GM23338 (cell line): Measurements from ENCODE around the gene CUEDC2. TPM values are rescaled to one million over a fixed set of nuclear protein-coding genes. Genes with fewer than 3 reads are reported as not detected.

ENCODE experiments used
- ATAC-seq: fragments of 200-7000 bp; cut with Tn5 transposase; 3 replicates; pipeline ENCODE4 v1.9.1; 2020
- DNase-seq: peaks from one replicate; pipeline ENCODE4 v3.0.0-alpha.2; 2015; ENCODE audit warnings: low spot score
- H2AFZ ChIP-seq: fragments of 200-600 bp; sonication (generic); 2 replicates; pipeline ENCODE4 v1.8.0; 2016; ENCODE audit warnings: antibody characterized with exemption, mild to moderate bottlenecking, moderate library complexity
- H3F3A ChIP-seq: fragments of 200-600 bp; sonication (generic); replicated peaks from 2 replicates; pipeline ENCODE4 v1.8.0; 2017; ENCODE audit warnings: antibody characterized with exemption, mixed run types, low read depth
- H3K27ac ChIP-seq: fragments of 200-600 bp; sonication (generic); 2 replicates; pipeline ENCODE4 v1.6.1; 2016; ENCODE audit warnings: low read depth
- H3K27me3 ChIP-seq: fragments of 200-600 bp; sonication (generic); 2 replicates; pipeline ENCODE4 v1.8.0; 2016; ENCODE audit warnings: mild to moderate bottlenecking, mixed run types, moderate library complexity; ENCODE audit not compliant: insufficient read depth
- H3K36me3 ChIP-seq: fragments of 200-600 bp; sonication (generic); 2 replicates; pipeline ENCODE4 v1.8.0; 2016; ENCODE audit warnings: mild to moderate bottlenecking; ENCODE audit not compliant: insufficient read depth
- H3K4me1 ChIP-seq: fragments of 200-600 bp; sonication (generic); 2 replicates; pipeline ENCODE4 v1.8.0; 2016; ENCODE audit warnings: mild to moderate bottlenecking, moderate library complexity; ENCODE audit not compliant: insufficient read depth
- H3K4me2 ChIP-seq: fragments of 200-600 bp; sonication (generic); 2 replicates; pipeline ENCODE4 v1.7.1; 2017; ENCODE audit warnings: mixed run types
- H3K4me3 ChIP-seq: fragments of 200-600 bp; sonication (generic); 2 replicates; pipeline ENCODE4 v1.6.1; 2016; ENCODE audit warnings: mixed run types
- H3K79me2 ChIP-seq: fragments of 200-600 bp; sonication (generic); replicated peaks from 2 replicates; pipeline ENCODE4 v1.8.0; 2017; ENCODE audit warnings: mild to moderate bottlenecking; ENCODE audit not compliant: insufficient read depth
- H3K9me2 ChIP-seq: fragments of 200-600 bp; sonication (generic); 2 replicates; pipeline ENCODE4 v1.8.0; 2017; ENCODE audit not compliant: insufficient read depth
- H4K20me1 ChIP-seq: fragments of 200-600 bp; sonication (generic); replicated peaks from 2 replicates; pipeline ENCODE4 v1.8.0; 2017; ENCODE audit warnings: mild to moderate bottlenecking; ENCODE audit not compliant: insufficient read depth
- H3K27ac Mint-ChIP-seq: 2 replicates; pipeline ENCODE4 v1.8.0; 2020; ENCODE audit warnings: inconsistent platforms, mild to moderate bottlenecking, moderate library complexity, mixed read lengths
- H3K27me3 Mint-ChIP-seq: 3 replicates; pipeline ENCODE4 v1.8.0; 2022; ENCODE audit warnings: low read depth, mild to moderate bottlenecking, moderate library complexity, mixed read lengths, inconsistent platforms; ENCODE audit not compliant: insufficient read depth, poor library complexity
- H3K36me3 Mint-ChIP-seq: 3 replicates; pipeline ENCODE4 v1.8.0; 2021; ENCODE audit warnings: low read depth, mild to moderate bottlenecking, inconsistent platforms, moderate library complexity, mixed read lengths
- H3K4me1 Mint-ChIP-seq: 3 replicates; pipeline ENCODE4 v1.8.0; 2020; ENCODE audit warnings: mild to moderate bottlenecking, inconsistent platforms, mixed read lengths
- H3K4me3 Mint-ChIP-seq: 3 replicates; pipeline ENCODE4 v1.8.0; 2021; ENCODE audit warnings: moderate library complexity, mild to moderate bottlenecking, inconsistent platforms, mixed read lengths
- H3K9me3 Mint-ChIP-seq: 3 replicates; pipeline ENCODE4 v1.8.0; 2020; ENCODE audit warnings: moderate library complexity, mild to moderate bottlenecking, inconsistent platforms, mixed read lengths
- CREB1 ChIP-seq: fragments of 250-450 bp; sonication (Bioruptor Pico); IDR thresholded peaks from 2 replicates; pipeline ENCODE4 v1.5.0; 2020; ENCODE audit warnings: low read depth, mild to moderate bottlenecking, moderate library complexity
- CTCF ChIP-seq, 2 experiments: fragments of 200-600 bp in 1 of 2; sonication (generic) in 1 of 2; conservative IDR thresholded peaks; 2 replicates each; pipeline versions ENCODE4 v1.5.1 to v1.6.1; 2016 to 2017; ENCODE audit warnings: antibody characterized with exemption in 2 of 2, low read depth in 2 of 2, mild to moderate bottlenecking in 2 of 2, moderate library complexity in 1 of 2
- ETS1 ChIP-seq: IDR thresholded peaks from 2 replicates; pipeline ENCODE4 v1.6.1; 2016; ENCODE audit warnings: antibody characterized with exemption
- EZH2 ChIP-seq: fragments of 200-600 bp; sonication (generic); IDR thresholded peaks from one replicate; pipeline ENCODE4 v1.8.0; 2017; ENCODE audit warnings: antibody characterized with exemption, mild to moderate bottlenecking, low read depth; ENCODE audit not compliant: unreplicated experiment
- EZH2phosphoT487 ChIP-seq: fragments of 200-600 bp; sonication (generic); IDR thresholded peaks from one replicate; pipeline ENCODE4 v1.8.1; 2018; ENCODE audit warnings: antibody characterized with exemption; ENCODE audit not compliant: unreplicated experiment
- JUNB ChIP-seq: IDR thresholded peaks from one replicate; pipeline ENCODE4 v1.6.1; 2016; ENCODE audit warnings: antibody characterized with exemption; ENCODE audit not compliant: unreplicated experiment
- NANOG ChIP-seq: IDR thresholded peaks from 2 replicates; pipeline ENCODE4 v1.6.1; 2016; ENCODE audit warnings: antibody characterized with exemption, borderline replicate concordance
- POLR2AphosphoS5 ChIP-seq: IDR thresholded peaks from 2 replicates; pipeline ENCODE4 v1.6.1; 2016; ENCODE audit warnings: antibody characterized with exemption, low read depth
- REST ChIP-seq: IDR thresholded peaks from one replicate; pipeline ENCODE4 v1.6.1; 2018; ENCODE audit warnings: antibody characterized with exemption; ENCODE audit not compliant: unreplicated experiment
- STAT1 ChIP-seq: IDR thresholded peaks from one replicate; pipeline ENCODE4 v1.6.1; 2016; ENCODE audit warnings: antibody characterized with exemption; ENCODE audit not compliant: unreplicated experiment
- ZNF114 ChIP-seq: fragments of 250-450 bp; sonication (Bioruptor Pico); IDR thresholded peaks from 2 replicates; pipeline ENCODE4 v1.5.0; 2020; ENCODE audit warnings: mild to moderate bottlenecking, moderate library complexity
- ZNF331 ChIP-seq: fragments of 250-450 bp; sonication (Bioruptor Pico); IDR thresholded peaks from 2 replicates; pipeline ENCODE4 v1.5.0; 2020; ENCODE audit warnings: low read depth, mild to moderate bottlenecking, moderate library complexity
- ZNF462 ChIP-seq: fragments of 250-450 bp; sonication (Bioruptor Pico); IDR thresholded peaks from 2 replicates; pipeline ENCODE4 v1.5.0; 2020; ENCODE audit warnings: mild to moderate bottlenecking, moderate library complexity
- polyA plus RNA-seq: library from polyadenylated mRNA; unstranded; fragments of >200 nt; fragmentation: Nextera tagmentation; extraction: Ambion mirVana; gene quantifications from 2 replicates; pipeline ENCODE4 v1.2.1, GENCODE V29; 2016
- total RNA-seq: library from RNA; depleted of rRNA; stranded (reverse); fragments of >200 nt; shearing (Covaris generic); gene quantifications from 2 replicates; pipeline ENCODE4 v1.2.3, GENCODE V29; 2014

The CUEDC2 gene
- total and polyA plus RNA-seq, 2 experiments from 2014 or later = 39.2 to 47.3 TPM

- TF ChIP-seq EZH2phosphoT487 = no peak
- no peak for TF ChIP-seq NANOG
- no peak for TF ChIP-seq ZNF331
- TF ChIP-seq ZNF114 (CRISPR knock-in tag) = no peak
- TF ChIP-seq CREB1 = no peak
Measured at GRCh38 chr10:102416283-102416682, 16.1 kb downstream of the CUEDC2 start (continued).

GRCh38 chr10:102414749-102415148, 17.6 kb downstream of the CUEDC2 start:
- TF ChIP-seq POLR2AphosphoS5 = no peak
- no peak for TF ChIP-seq JUNB
- no peak for TF ChIP-seq CTCF (conservative IDR thresholded peaks at IDR 0.05; ENCODE audit: low read depth in 2 of 2)
- TF ChIP-seq STAT1 = no peak
- no peak for TF ChIP-seq ZNF114 (CRISPR knock-in tag)
- no peak for TF ChIP-seq ETS1
- no peak for TF ChIP-seq EZH2
- no peak for TF ChIP-seq ZNF331
- no peak for TF ChIP-seq REST
- no peak for TF ChIP-seq ZNF462 (CRISPR knock-in tag)
- TF ChIP-seq NANOG = no peak
- TF ChIP-seq EZH2phosphoT487 = no peak
- no peak for TF ChIP-seq CREB1
- H3K4me1 Mint-ChIP-seq = peaks cover 38% of the 10 kb centered on the region
- ATAC-seq = no peak

More at GRCh38 chr10:102414749-102415148, 17.6 kb downstream of the CUEDC2 start:
- Histone ChIP-seq H4K20me1 (no peaks in the 10 kb centered on the region), H3K9me2 (no peaks in the 10 kb centered on the region), H3K4me2 (no peak overlapping the region), H3F3A (peaks cover 18% of the 10 kb centered on the region), H3K79me2 (no peaks in the 10 kb centered on the region), H3K27me3 (peaks cover 27% of the 10 kb centered on the region), H2AFZ (no peak overlapping the region), H3K4me1 (peaks cover 18% of the 10 kb centered on the region), H3K4me3 (no peak overlapping the region), H3K36me3 (no peaks in the 10 kb centered on the region), H3K27ac (no peak overlapping the region)
- no peaks in the 10 kb centered on the region; the same call in 2 of the 3 replicates for H3K36me3 Mint-ChIP-seq
- peaks cover 48% of the 10 kb centered on the region for H3K27me3 Mint-ChIP-seq
- no peak for DNase-seq
- no peaks in the 10 kb centered on the region; the same call in 2 of the 3 replicates for H3K9me3 Mint-ChIP-seq
- no peak overlapping the region for H3K4me3 Mint-ChIP-seq
- no peak overlapping the region for H3K27ac Mint-ChIP-seq
